Posterior cingulate gyrus (tissue), 11 donors: ENCODE data around the gene TIMM29.

Experiments
- DNase-seq, 10 donors: peaks; one replicate each; pipeline versions ENCODE4 v3.0.0 to v3.0.0-alpha.2; 2020 to 2021; ENCODE audit warnings: mixed read lengths in 3 of 10
- intact Hi-C: fragments of 100-400 bp; cut with DNase I; formaldehyde crosslinking; loops from one replicate; pipeline ENCODE4 v1.15.1; 2023

TIMM29 gene

DNA sequence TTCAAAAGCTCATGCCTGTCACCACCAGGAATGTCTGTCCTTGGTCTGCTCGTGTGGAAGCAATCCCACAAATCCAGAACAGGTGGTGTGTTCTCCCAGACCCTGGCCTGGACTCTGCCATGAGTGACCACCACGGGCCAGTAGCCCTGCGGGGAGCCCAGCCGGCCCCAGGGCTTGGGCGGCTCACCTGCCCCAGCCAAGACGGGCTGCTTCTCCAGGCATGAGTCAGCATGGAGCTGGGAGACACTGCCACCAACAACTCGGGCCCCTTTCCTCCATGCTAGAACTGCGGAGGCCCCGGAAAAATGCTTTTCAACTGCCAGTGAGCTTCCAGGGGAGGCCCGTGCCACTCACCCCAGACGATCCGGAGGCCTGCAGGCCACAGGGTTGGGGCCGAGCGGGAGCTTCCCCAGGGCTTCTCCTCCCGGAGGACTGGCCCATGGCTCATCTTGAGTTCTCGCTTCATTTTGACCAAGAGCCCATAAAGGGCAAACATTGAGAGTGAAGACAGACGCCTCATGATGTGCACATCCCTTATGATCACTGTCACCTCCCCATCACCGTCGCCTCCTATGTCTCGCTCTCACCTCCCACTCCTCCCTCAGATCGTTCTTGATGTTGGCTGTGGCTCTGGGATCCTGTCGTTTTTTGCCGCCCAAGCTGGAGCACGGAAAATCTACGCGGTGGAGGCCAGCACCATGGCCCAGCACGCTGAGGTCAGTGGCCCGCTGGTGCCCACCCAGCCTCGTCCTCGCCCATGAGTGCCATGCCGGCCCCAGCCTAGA is 16.8 kb upstream of the TIMM29 start:
- intact Hi-C loops = no loop called here
- DNase-seq = peak in 1 of 10 donors; percentile 83

DNA sequence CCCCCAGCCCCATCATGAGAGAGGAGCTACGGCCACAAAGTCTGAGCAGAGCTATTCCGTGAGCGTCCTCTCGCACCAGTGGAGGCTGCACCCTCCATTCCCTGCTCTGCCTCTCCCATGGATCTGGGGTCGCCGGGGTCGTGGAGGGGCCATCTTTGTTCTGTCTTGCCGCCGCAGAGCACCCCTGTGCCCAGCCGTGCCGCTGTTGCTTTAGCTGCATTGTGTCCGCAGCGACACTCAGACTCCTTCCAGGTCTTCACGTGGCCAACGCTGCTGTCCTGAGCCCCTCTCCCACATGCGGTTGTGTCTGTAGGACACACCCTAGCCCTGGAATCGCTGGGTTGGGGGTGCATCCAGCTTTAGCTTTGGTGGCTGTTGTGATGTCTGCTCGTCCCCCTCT is 16.0 kb upstream of the TIMM29 start:
- peak in 1 of 10 donors; percentile 69 for DNase-seq

DNA sequence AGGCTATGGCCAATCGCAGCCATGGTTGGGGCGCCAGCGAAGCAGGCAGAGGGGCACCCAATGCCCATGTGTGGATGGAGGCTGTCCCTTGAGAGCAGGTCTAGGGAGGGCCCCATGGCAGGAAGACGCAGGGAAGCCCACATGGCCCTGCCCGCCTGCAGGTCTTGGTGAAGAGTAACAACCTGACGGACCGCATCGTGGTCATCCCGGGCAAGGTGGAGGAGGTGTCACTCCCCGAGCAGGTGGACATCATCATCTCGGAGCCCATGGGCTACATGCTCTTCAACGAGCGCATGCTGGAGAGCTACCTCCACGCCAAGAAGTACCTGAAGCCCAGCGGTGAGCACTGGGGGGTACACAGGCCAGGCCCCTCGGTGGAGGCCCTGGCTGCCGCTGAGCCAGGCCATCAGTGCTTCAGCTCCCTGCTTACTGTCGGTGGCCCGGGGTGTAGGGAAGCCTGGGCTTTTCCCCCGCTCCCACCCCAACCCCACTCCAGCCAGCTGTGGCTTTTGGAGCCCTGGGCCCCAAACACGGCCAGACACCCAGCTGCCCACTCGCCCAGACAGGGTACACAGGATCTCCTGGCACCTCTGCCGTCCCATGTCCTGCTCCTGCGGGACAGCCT is 14.8 kb upstream of the TIMM29 start:
- intact Hi-C loops = no loop called here
- DNase-seq = no peak

More for the DNA sequence above, 16.0 kb upstream of the TIMM29 start:
- intact Hi-C loops = no loop called here

DNA sequence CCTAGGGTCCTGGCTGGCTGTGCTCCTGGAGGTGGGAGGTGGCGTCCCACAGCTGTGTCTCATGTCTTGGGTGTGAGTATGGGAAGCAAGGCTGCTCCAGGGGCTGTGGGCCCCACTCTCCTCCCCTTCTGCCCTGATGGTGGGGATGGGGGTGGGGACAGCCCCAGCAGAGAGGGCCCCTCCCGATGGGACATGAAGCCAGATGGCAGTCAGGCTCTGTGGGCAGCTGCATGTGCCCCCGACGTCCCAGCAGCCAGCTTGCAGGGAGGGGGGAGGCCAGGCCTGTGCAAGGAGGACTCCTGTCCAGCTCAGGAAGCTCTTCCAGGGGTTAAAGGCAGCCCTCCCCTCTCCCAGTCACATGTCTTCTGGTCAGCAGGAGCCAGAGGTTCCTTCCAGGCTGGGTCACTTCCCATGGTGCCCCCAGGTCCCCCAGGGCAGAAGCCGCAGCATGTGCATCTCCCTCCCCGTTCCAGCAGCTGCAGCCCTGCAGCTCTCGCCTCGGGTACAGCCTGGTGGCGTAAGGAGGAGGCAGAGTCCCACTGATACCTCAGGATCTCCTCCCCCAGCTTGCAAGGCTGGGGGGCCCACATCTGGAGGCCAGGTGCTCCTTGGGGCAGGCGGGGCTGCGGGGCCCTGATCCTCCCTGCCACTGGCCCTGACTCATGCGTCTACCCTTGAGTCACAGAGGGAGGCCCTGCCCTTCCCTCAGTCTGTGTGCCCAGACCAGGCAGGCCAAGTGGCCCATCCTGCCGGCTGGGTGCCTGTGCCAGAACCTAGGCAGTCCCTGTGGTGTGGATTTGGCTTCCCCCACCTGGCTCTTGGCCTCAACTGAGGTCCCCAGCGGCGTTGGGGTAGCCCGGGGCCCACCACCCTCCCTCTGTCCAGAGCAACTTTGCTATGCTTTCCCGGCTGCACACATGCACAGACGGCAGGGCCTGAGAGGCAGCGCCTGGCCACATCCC is 13.2 kb upstream of the TIMM29 start:
- no peak for DNase-seq
- intact Hi-C loops = no loop called here

DNA sequence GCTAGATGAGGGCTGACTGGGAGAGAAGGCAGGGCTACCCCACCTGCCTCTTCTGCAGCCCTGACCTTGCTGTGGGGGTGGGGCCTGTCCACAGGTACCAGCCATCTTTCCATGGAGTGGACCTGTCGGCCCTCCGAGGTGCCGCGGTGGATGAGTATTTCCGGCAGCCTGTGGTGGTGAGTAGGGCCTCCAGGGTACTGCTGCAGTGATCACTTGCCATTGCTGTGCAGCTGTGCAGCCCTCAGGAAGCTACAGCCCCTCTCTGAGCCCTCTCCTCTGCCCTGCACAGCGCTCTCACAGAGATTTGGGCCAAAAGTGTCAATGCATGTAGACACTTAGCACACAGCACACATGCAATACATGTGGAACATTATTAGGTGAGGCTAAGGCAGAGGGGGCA is 12.0 kb upstream of the TIMM29 start:
- intact Hi-C loops = no loop called here

DNA sequence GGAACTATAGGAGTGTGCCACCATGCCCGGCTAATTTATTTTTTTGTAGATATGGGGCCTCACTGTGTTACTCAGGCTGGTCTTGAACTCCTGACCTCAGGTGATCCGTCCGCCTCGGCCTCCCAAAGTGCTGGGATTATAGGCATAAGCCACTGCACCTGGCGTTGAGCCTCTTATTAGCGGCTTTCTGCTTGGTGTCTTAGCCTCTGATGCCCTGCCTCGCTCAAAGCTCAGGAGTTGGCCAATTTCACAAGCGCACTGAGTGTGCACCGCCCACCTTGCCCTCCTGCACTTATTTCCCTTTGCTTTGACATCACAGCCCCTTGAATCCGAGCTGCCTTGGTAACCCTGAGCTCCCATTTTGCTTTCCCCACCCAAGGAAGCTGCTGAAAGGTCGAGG is 10.3 kb upstream of the TIMM29 start:
- no peak for DNase-seq
- intact Hi-C loops = no loop called here

More for the DNA sequence above, 12.0 kb upstream of the TIMM29 start:
- DNase-seq = no peak

DNA sequence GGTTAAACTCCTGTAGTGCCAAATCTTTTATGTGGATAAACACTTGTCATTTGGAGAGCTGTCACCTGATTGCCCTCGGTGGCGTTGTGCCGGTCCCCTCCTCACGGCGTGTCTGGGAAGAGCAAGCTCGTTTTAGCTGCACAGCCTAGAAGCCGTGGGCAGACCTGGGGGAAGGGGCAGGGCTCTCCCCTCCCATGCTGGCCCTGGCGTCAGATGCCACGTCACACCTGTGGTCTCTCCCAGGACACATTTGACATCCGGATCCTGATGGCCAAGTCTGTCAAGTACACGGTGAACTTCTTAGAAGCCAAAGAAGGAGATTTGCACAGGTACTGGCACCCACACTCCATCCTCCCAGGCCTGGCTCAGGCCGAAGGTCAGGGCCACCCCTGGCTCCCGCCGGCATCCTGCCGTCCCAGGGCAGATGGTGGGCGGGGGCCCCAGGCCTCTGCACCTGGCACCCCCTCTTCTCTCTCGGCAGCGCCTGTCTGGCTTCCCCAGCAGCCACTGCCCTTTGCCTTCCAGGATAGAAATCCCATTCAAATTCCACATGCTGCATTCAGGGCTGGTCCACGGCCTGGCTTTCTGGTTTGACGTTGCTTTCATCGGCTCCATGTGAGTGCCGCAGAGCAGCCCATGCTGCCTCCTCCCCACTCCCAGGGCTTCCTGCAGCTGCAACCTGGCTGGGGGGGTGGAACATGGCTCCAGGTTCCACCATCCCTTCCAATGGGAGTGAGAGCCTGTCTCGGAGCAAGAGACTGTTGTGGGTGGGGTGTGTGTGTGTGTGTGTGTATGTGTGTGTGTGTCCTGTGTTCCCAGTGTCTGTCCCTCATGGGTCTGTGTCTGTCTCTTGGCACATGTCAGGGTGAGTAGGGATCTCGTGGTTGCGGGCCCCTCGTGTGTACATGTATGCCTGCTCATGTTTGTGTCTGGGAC is 9.0 kb upstream of the TIMM29 start:
- DNase-seq = peak in 1 of 10 donors; percentile 80

DNA sequence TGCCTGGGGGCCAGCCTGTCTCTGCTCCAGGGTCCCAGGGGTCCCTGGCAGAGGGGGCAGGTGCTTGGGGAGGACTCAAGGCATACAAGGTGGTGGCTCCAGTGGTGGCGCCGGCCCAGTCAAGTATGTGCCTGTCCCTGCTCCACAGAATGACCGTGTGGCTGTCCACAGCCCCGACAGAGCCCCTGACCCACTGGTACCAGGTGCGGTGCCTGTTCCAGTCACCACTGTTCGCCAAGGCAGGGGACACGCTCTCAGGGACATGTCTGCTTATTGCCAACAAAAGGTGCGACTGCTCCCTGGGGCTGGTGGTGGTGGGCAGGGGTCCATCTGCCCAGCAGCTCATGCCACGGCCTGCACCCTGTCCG is 8.3 kb upstream of the TIMM29 start:
- DNase-seq = no peak
- intact Hi-C loops = no loop called here

More for the DNA sequence above, 9.0 kb upstream of the TIMM29 start:
- intact Hi-C loops = no loop called here

DNA sequence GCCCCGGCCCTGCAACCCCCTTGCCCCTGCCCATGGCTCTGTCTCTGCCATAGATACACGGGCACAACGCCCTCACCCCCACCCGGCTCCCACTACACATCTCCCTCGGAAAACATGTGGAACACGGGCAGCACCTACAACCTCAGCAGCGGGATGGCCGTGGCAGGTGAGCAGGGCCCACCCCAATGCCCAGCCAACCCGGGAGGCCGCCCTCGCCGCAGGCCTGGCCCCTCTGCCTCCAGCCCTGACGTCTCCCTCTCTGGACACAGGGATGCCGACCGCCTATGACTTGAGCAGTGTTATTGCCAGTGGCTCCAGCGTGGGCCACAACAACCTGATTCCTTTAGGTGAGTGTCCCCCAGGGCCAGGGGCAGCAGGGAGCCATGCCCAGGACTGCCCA is 7.8 kb upstream of the TIMM29 start:
- intact Hi-C loops = no loop called here
- DNase-seq = no peak

DNA sequence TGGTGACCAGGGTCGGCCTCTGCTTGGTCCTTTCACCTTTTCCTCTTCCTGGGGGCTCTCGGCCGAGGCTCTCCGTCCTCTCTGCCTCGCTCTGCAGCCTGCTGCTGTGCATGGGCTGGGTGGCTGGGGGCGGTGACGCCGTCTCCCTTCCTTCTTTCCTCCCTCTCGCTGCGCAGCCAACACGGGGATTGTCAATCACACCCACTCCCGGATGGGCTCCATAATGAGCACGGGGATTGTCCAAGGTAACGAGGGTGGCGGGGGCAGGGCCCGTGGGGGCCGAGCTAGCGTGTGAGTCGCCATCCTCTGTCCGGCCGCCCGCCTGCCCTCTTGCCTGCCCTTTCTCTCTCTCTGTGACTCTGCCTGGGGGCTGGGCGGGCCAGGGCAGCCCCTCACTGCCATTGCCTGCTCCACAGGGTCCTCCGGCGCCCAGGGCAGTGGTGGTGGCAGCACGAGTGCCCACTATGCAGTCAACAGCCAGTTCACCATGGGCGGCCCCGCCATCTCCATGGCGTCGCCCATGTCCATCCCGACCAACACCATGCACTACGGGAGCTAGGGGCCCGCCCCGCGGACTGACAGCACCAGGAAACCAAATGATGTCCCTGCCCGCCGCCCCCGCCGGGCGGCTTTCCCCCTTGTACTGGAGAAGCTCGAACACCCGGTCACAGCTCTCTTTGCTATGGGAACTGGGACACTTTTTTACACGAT is 7.3 kb upstream of the TIMM29 start:
- DNase-seq = peak in 5 of 10 donors; percentile 47 to 94 (median 87)
- intact Hi-C loops = no loop called here

DNA sequence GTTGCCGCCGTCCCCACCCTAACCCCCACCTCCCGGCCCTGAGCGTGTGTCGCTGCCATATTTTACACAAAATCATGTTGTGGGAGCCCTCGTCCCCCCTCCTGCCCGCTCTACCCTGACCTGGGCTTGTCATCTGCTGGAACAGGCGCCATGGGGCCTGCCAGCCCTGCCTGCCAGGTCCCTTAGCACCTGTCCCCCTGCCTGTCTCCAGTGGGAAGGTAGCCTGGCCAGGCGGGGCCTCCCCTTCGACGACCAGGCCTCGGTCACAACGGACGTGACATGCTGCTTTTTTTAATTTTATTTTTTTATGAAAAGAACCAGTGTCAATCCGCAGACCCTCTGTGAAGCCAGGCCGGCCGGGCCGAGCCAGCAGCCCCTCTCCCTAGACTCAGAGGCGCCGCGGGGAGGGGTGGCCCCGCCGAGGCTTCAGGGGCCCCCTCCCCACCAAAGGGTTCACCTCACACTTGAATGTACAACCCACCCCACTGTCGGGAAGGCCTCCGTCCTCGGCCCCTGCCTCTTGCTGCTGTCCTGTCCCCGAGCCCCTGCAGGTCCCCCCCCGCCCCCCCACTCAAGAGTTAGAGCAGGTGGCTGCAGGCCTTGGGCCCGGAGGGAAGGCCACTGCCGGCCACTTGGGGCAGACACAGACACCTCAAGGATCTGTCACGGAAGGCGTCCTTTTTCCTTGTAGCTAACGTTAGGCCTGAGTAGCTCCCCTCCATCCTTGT is 6.5 kb upstream of the TIMM29 start:
- no peak for DNase-seq
- intact Hi-C loops = no loop called here

DNA sequence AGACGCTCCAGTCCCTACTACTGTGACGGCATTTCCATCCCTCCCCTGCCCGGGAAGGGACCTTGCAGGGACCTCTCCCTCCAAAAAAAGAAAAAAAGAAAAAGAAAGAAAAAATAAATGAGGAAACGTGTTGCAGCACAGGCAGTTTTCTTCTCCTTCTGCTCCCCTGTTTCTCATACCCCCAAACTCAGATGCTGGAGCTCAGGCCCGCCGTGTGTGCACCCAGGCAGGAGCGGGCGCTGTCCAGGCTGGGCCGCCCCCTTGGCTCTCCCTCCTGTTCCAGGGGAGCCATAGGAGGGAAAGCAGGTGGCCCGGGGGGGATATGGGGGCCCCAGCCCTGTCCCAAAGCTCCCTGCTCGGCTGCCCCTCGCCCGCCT is 6.0 kb upstream of the TIMM29 start:
- peak in 1 of 10 donors; percentile 72 for DNase-seq
- intact Hi-C loops = no loop called here

DNA sequence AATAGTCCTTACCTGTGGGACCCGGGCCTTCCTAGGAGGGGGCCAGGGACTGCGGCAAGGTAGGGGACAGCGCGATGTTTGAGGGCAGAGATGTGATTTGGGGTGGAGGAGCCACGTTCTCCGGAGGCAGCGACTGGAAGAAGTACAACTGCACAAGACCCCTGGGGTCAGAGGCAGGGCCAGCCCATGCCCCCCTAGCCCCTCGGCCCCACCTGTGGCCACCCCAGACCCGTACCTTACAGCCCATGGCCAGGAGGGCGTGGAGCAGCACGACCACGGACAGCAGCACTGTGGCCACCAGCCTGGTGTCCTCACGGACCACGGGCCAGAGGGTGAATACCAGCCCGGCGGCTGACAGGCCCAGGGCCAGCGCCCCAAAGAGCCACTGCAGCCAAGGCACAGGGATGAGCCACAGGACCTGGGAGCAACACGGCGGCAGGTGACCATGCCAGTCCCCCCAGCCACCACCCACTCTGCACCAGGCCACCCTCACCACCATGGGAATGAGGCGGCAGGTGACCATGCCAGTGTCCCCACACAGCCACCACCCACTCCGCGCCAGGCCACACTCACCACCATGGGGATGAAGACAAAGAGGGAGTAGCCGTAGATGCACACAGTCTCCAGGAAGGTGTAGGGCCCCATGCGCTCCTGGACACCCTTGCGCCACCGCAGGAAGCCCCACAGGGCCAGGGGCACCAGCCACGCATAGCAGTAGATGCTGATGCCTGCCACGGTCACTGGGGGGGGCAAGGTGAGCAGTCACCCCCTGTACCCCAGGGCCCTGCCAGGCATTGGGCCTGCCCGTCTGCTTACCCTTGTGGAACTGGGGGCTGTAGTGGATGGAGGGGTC is 5.1 kb upstream of the TIMM29 start:
- intact Hi-C loops = no loop called here
- DNase-seq = peak in 1 of 10 donors; percentile 78

DNA sequence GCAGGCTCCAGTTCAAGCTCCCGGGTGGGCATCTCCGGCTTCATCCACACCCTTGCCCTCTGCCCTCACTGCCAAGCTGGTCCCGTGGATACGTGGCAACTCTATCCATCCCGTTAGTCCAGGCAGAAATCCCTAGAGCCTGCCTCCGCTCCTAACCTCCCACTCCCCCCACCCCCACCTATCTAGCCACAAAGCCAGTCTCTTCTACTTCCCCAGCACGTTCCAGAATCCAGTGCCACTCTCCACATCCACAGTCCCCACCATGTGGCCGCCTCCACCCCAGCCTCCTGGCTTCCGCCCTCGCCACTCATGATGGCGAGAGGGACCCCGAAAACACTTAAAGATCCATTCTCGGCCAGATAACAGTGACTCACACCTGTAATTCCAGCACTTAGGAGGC is 4.0 kb upstream of the TIMM29 start:
- intact Hi-C loops = no loop called here
- no peak for DNase-seq

DNA sequence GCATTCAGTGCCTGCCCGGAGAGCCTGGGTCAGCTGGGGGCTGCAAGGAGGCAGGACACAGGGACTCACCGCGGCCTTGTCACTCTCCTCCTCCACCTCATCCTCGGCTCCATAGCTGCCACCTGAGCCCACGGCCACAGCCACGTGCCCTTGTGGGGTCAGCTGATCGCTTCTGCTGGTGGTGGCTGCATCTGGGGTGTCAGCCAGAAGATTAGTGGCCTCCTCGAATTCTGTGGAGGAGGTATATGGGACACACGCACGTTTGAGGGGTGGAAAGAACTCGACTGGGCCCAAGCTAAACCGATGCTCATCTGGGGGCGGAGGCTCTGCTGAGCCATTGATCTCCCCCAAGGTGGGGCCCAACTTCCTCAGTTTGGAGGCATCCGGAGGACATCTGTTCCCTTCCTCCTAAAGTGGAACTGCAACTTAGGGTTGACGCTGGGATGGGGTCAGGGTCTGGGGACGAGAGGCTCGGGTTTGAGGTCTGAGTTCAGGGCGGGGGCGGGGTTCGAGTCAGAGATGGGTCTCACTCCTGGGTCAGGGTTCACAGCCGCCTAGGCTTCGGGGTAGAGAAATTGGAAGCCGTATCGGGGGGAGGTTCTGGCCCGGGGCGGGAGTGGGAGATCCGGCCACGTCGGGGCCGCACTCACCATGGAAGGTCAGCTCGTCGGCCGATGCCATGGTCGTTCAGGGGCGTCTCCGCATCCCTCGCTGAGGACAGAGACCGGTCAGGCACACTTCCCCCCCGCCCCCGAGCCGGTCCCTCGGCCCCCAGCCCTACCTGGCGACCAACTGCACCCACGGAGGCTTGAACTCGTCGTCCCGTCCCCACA is 665 bp upstream of the TIMM29 start:
- peak in 1 of 10 donors; percentile 54 for DNase-seq

DNA sequence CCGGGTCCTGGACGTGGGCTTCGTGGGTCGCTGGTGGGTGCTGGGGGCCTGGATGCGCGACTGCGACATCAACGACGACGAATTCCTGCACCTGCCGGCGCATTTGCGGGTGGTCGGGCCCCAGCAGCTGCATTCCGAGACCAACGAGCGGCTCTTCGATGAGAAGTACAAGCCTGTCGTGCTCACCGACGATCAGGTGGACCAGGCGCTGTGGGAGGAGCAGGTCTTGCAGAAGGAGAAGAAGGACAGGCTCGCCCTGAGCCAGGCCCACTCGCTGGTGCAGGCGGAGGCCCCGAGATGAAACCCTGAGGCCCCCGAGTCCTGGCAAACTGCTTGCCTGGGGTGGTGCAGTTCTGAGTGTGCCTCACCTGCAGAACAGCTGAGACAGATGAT is 787 bp downstream of the TIMM29 start:
- intact Hi-C loops = loop anchor here (5.0 kb wide), 1 partner anchor 57 kb away; the partner anchor contains the start of gene CARM1
- DNase-seq = peak in 2 of 10 donors; percentile 72 to 86

More for the DNA sequence above, 665 bp upstream of the TIMM29 start:
- intact Hi-C loops = loop anchor here (1.0 to 5.0 kb wide), 2 partner anchors 32 to 56 kb away; partner anchors contain the start of gene CARM1
